NCI-H2081 treated with DMSO at 0.1 percent for 48 hours (cell line): ENCODE data around the gene ZNF57.
"Not testable (repeated sequence)": the region's sequence is repeated elsewhere in the genome, so short reads cannot be mapped to it uniquely, and the experiment has no call there.

Experiments used
- DNase-seq: peaks from one replicate; lab custom pipeline; 2025; lab: John Stamatoyannopoulos, UW

ZNF57 gene

GRCh38 chr19:2896694-2897093, 4.0 kb upstream of the ZNF57 start:
- no peak for DNase-seq

- no peak for DNase-seq
Measured at GRCh38 chr19:2902590-2903218, 2.0 kb downstream of the ZNF57 start.

GRCh38 chr19:2903326-2903725, 2.6 kb downstream of the ZNF57 start:
- DNase-seq, result not testable (repeated sequence)

GRCh38 chr19:2905918-2906519, 5.3 kb downstream of the ZNF57 start:
- no peak for DNase-seq

- DNase-seq, result no peak
Measured at GRCh38 chr19:2906631-2907195, 6.0 kb downstream of the ZNF57 start.

- no peak for DNase-seq
Measured at GRCh38 chr19:2912306-2912705, 11.6 kb downstream of the ZNF57 start.

GRCh38 chr19:2917275-2918184, 16.8 kb downstream of the ZNF57 start:
- DNase-seq, result no peak

- DNase-seq, result no peak
Measured at GRCh38 chr19:2922987-2923386, 22.3 kb downstream of the ZNF57 start.

GRCh38 chr19:2923510-2923909, 22.8 kb downstream of the ZNF57 start:
- DNase-seq, result peak; percentile 45

GRCh38 chr19:2926341-2927031, 25.8 kb downstream of the ZNF57 start:
- DNase-seq, result no peak

GRCh38 chr19:2927032-2927430, 26.3 kb downstream of the ZNF57 start:
- no peak for DNase-seq

GRCh38 chr19:2933490-2933910, 32.8 kb downstream of the ZNF57 start:
- no peak for DNase-seq

- DNase-seq, result not testable (repeated sequence)
Measured at GRCh38 chr19:2935863-2936262, 35.1 kb downstream of the ZNF57 start.

GRCh38 chr19:2942928-2943640, 42.4 kb downstream of the ZNF57 start:
- DNase-seq, result no peak

GRCh38 chr19:2944403-2944774, 43.7 kb downstream of the ZNF57 start:
- no peak for DNase-seq

- DNase-seq, result peak; percentile 96
Measured at GRCh38 chr19:2944775-2945574, 44.2 kb downstream of the ZNF57 start, which contains the start of gene ZNF77. Gene ZNF77, minus strand, starts transcription at chr19:2944971. Its CDS starts 131 bp downstream, at chr19:2944840.

- no peak for DNase-seq
Measured at GRCh38 chr19:2945575-2946184, 45.0 kb downstream of the ZNF57 start.

- no peak for DNase-seq
Measured at GRCh38 chr19:2949939-2950285, 49.2 kb downstream of the ZNF57 start.

GRCh38 chr19:2950286-2951124, 49.8 kb downstream of the ZNF57 start:
- DNase-seq, result peak; percentile 97
